ELR (cell line): ENCODE measurements around the gene RAB22A.
A peak's percentile ranks its signal among the peaks of the same experiment; 100 is the strongest.

Source experiments
- DNase-seq: peaks from one replicate; pipeline ENCODE4 v3.0.0-alpha.2; 2015; ENCODE audit warnings: low read depth

Gene RAB22A, protein sequence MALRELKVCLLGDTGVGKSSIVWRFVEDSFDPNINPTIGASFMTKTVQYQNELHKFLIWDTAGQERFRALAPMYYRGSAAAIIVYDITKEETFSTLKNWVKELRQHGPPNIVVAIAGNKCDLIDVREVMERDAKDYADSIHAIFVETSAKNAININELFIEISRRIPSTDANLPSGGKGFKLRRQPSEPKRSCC

DNA sequence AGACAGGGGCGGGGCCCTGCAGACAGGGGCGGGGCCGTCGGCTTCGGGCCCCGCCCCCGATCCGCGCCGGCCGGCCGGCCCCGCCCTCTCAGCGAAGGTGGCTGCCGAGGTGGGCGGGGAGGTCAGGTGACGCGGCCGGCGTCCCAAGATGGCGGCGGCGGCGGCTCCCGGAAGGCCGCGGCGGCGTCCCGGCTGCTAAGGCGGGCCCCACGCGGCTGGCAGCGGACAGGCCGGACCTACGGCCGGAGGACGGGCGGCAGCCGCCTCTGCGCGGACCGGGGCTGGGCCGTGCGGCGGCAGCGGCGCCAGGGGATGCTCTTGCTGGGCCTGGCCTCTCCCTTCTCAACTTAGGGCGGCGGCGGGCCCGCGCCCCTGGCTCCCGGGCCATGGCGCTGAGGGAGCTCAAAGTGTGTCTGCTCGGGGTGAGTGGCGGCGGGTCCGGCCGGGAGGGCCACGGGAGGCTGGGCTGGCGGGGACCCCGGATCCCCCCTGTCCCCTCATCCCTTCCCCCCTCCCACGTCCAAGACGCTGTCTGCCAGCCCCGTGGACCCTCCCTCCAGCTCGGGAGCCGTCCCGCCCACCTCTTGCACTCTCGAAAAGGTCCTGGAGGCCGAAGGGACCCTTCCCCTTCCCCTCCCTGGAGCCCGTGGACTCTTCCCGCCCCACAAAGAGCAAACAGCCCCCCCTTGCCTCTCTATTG is at the start of gene RAB22A:
RAB22A (plus strand) TSS at position 125 of the 700 bp plus-strand sequence; CDS start at position 387, 262 bp downstream.
- peak; percentile 89 for DNase-seq

DNA sequence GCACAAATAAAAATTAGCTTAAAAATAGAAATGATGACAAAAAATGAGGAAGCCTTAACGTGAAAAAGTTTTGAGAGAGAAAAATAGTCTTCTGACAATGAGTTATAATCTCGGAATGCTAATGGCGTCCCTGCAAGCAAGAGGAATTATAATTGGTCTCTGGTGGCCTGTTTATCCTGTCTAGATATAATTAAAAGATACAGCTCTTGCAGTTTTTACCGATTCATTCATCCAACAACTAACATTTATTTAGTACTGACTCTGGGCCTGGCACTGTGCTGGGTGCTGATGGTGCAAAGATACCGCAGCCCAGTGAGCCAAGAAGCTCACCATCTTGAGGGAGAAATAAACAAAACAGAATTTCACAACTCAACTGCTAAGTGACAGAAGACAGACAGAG is 49.5 kb upstream of the RAB22A start:
- no peak for DNase-seq

DNA sequence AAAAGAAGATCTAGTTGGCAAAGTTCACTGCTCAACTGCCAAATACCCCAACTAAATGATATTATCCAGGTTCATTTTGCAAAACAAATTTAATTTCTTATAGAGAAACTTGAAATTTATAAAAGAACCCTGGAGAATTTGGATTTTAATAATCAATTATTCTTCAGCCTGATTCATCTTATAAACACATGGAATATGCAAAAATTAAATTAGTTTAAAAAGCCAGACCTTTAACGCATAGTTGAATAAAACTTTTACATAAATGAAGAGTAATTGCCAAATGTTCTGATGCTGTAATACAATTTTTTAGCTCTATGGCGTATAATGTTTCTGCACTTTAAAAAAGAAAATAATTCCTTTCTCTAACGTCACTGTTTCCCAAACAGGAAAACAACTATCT is 47.9 kb upstream of the RAB22A start:
- DNase-seq, result no peak

DNA sequence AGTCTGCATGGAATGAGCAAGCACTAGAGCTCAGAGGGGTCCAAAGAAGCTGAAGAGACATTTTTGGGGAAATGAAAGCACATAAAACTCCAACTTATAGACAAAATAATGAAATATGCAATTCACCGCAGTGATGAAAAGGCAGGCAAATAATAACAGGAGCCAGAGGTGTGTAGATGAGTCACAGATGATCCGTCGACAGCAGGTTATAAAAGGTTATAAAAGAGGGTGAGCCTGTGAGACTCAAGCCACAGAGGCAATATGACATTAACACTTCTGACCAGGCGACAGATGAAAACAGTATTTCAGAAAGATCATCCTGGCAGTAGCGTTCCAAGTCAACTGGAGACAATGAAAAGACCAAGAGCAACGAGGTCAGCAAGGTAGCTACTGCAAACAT is 45.2 kb upstream of the RAB22A start:
- no peak for DNase-seq

DNA sequence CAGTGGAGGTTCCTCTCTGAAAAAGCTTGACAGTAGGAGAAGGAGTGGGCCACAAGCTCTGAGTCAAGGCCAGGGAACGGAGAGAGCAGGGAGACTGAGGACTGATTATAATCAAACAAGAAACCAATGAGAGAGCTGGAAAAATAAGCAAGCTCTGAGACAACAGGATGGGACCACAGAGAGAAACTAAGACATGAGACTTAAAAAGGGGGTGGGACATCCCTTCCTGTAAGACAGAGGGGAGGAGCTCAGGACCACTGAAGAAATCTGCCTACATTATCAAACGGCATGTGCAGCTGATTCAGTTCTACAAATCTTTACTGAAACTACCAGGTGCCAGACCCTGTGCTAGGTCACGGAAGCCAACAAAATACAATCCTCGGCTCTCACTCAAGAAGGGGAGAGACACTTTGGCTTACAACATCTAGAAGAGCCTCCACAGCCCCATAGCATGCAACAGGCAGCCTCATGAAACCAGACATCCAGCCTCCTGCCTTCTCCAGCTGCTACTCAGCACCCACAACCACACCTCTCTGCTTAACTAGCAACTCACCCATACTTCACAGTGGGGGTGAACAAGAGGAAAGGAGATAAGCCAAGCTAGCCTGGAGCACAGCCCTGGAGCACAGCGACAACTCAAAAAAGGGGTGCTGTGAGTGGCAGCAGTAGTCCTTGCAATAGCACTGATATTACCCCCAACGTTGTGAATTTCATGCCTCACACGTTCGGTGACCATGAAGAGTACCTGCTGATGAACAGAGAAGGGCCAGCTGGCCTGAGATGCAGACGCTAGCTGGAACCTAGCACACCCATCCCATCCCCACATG is 41.9 kb upstream of the RAB22A start:
- DNase-seq, result no peak

DNA sequence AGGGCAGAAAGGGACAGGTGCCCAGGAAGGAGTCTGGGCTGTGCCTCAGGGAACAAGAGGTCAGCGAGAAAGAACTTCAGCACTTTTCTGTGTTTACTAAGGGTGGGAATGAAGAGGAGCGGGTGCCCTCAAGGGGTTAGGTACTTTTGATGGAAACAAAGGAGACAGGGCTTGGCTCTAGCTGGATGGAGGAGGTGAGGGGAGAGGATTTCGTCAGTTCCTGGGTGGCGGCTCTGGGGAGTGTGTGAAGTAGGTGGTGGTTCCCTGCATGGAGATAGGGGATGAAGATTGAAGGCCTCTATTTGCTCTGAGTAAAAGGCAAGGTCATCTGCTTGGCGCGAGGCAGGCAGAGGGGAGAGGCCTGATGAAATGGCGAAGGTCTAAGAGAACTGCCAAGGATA is 41.1 kb upstream of the RAB22A start:
- DNase-seq, result no peak

DNA sequence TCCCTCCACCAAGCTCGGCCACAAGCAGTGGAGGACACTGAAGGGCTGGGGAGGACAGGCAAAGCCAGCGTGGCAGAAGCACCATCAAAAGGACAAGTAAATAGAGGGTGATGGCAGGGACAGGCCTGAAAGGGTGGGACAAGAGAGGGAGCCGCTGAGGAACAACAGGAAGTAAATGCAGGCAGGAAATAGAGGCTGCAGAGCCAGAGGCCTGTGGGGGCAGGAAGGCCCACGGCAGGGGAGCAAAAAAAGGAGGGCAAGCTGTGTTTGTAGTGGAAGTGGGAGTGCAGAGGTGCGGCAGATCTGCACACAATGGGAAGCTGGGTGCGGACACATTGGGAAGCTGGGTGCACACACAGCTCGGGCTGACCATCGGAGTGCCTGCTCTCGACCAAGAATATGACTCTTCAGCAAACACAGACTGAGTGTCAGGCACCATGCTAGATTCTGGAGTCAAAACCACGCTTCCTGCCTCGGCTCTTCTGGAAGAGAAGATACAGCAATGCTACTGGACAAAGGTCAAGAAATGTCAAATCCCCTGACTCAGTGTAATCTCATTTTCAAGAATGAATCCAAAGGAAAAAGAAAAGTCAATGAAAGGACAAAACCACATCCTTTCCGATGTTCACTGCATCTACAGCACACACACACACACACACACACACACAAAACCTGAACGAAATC is 40.4 kb upstream of the RAB22A start:
- peak; percentile 46 for DNase-seq

DNA sequence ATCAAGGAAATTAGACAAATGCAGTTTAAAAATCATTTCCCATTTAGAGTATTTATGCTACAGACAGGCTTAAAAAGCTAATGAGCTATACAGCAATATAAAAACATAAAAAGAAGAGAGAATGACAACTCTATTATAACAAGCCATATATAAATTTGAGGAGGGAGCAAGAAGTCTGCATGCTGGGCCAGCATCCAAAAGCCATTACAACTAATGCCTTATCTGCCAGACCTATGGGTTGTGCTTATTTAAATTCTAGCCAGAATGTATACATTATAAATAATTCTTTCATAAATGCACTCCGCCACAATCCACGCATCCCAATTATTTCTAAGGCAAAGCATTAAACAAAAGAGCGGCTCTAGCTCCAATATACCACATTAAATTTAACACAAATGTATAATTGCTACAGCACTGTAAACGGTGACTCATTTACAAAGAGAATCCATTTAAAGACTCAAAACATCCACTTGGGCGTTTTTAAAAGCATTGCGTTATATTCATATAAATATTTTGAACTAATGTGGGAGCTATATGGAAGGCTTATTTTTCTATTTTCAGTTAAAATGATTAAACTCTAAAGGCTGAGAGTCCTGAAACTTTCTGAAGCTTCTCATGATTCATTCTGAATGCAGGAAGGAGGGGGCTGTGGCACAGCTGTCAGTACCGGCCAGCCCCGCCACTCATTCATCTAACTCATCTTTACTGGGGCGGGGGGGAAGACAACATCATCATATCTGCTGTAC is 37.7 kb upstream of the RAB22A start:
- no peak for DNase-seq

DNA sequence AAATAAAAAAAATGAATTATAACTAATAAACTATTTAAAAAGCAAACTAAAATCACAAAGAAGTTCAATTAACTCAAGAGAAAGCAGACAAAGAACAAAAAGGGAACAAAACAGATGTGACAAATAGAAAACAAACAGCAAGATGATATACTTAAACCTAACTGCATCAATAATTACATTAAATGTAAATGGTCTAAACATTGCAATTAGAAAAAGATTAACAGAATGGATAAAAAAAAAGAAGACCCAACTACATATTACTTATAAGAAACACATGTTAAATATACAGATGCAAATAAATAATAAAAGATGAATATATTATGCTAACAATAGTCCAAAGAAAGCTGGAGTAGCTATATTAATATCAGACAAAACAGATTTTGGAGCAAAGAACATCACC is 35.1 kb upstream of the RAB22A start:
- no peak for DNase-seq

DNA sequence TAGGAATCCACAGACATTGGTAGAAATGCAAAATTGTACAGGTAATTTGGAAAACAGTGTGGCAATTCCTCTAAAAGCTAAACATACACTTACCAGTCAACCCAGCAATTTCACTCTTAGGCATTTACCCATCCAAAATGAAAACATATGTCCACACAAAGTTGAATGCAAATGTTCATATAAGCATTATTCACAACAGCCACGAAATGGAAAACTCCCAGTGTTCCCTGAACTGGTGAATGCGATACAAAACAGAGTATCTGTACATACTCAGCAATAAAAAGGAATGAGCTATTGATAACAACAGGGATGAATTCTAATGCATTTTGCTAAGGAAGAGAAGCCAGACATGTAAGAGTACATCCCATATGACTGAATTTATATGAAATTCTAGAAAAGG is 32.4 kb upstream of the RAB22A start:
- no peak for DNase-seq

DNA sequence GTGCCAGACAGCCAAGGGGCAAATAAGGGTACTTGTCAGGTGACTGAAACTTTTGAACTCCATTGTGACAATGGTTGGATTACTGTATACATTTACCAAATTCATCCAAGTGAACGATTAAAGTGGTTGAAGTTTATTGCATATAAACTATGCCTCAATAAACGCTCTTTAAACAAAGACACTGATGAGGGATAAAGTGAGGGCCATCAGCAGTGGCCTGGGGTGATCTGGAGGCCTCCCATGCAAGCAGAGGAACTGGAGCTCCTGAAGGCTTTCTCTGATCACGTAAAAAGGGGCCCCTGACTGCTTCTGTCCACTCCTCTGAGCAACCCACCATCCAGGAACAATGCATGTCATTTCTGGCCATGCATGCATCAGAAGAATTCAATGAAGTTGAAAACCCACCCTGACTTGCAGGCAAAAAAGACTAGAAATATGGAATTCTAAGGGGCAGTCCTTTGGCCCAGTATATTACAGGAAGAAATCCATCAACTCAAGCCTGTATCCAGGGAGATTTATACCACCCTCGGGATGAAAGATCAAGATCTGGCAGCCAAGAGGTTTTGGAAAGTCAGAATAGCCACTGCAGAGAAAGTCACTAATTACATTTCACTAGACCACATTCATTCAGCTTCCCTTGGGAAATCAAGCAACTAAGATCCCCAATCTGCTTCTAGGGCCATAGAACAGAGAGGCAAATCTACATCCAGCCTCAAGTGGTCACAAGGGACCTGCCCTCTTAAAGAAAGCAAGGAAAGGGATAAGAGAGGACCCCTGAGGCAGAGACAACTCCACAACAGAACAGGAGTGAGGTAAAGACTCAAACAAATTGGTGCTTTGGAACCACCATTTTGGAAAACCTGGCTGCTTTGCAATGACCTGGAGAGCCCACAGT is 31.7 kb upstream of the RAB22A start:
- DNase-seq, result no peak

DNA sequence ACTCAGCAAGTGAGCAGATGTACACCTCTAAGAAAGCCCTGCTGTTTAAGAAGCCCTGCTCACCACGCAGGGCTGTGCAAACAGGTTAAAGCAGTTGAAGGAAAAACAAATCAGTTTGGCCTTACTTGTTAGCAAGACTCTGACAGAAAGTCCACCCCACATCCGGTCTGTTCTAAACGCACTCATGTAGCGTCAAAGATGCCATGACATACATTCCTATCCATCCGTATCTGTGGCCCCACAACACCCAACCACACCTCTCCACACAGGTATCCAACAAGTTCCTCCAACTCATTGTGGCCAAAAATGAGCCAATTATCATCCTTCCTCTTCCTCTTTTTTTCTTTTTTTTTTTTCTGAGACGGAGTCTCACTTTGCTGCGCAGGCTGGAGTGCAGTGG is 22.8 kb upstream of the RAB22A start:
- no peak for DNase-seq

DNA sequence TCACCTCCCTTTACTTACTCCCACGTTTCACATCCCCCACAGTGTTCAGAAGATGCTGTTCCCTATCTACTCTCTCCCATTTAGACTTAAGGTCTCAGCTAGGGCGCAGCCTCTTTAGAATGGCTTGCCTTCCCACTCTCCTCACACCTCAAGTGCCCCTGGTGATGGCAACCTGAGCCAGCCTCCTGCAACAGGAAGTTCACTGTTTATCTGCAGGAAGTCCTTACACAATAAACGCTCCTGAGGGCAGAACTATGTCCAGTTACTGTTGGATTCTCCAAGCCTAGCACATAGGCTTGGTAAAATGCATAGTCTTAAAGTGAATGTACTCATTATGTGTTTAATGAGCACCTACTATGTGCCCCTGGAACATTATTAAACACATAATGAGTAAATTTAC is 21.9 kb upstream of the RAB22A start:
- DNase-seq, result peak; percentile 19

DNA sequence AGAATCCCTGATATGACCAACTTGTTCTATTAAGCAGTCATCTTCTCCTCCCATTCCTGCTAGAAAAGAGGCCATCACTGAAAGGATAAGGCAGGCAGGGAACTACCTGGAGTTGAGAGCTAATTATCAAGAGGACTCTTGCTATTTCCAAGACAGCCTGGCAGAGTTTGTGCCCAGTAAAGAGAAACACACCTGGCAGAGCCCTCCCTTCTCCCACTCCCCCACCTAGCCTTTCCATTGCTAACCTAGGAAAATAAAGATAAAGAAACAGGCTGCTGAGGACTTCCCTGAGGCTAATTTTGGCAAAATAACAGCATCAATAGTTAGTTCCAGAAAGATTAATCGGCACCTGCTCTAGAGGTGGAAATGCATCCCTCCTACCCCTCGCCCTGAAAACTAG is 20.4 kb upstream of the RAB22A start:
- no peak for DNase-seq

DNA sequence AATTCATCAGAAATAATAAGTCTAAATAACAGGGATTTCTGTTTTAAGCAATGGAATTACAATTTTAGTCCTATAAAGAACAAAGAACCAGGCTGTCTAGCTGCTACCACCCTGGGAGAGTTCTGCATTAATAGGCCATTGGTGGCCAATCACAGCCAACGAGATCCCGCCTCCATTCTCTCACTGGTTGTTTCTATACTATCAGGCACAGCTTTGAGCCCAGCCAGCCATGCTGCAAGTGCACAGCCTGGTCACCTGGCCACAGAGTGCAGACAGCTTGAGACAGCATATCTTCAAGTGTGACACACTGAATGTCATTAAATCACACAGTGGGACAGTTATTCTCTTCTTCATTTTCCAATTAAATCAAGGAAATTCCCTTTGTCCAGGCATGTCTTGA is 16.1 kb upstream of the RAB22A start:
- peak; percentile 19 for DNase-seq

DNA sequence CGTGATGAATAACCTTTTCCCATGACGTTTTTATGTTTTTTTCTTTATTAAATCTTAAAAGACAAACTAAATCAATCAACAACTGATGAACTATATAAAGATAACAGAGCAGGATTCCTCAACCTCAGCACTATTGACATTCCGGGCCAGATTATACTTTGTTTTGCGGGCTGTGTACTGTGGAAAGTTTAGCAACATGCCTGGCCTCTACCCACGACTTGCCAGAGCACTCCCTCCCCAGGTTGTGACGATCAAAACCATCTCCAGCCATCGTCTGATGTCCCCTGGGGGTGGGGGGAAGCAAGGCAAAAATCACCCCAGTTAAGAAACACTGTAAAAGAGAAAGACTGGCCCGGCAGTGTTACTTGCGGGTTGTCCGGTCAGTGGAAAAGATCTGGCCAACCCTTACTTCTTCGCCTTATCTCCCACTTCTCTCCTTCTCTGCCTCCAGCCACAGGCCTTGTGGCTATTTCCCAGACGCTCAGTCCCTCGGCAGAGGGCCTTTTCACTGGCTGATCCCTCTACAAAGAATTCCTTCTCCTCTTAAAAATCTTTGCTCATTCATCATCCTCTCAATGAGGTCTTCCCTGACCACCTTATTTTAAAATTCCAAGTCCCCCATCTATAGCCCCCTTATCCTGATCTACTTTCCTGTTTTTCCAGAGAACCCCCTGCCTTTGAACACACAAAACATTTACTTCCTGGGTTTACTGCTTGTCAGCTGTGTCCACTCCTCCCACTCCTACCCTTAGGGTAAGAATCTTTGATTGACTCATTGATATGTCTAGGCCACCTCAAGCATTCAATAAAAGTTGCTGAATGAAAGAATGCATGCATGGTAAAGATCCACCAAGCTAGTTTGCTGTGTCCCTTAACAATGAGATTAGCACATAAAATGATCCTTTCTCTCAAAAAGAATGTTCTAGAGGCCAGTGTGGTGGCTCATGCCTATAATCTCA is 14.7 kb upstream of the RAB22A start:
- peak; percentile 34 for DNase-seq

DNA sequence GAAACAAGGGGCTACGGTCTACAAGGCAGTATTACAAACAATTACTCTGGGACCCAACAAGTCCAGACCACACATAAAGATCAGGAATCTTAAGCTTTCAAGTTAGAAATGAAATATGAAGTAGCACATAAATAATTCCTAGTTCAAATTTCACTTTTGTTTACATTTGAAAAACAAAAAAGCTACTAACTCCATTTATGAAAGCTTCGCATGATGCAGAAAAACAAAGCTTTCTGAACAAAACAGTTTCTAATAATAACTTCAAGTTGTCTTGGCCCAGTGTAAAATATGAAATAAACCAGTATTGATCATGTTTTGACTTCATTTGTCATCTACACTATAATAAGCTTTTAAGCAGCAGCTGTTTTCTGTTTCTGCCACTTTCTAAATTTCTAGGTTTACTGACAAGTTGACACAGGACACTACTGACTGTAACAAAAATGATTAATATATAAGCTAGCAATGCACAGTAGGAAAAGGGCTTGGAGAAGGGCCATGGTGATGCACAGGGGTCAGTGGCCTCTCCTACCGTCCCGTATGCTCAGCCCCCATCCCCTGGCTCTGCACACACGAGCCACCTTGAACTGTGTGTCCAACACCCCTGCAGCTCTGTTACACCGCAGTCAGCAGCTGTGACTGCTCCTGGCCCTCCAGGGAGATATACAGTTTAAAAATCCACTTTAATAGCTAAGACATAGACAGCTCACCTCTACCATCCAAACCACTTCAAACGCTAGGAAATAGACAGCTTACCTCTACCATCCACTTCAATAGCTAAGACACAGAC is 13.3 kb upstream of the RAB22A start:
- no peak for DNase-seq

DNA sequence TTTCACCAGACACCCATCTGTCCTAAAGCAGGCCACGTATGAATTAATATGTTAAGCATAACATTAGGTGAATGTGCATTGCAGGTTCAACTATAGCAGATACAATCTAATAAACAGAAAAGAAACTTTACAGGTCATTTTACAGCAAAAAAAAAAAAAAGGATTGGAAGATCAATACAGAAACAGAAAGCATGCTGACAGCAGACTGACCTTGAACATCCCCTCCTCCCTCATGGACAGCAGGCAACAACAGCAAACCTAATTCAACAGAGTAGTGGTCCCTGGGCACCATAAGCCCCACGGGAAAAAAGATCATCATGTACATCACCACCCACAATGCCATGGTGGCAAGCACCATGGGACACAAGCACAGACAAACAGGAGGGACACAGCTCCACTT is 12.1 kb upstream of the RAB22A start:
- no peak for DNase-seq

DNA sequence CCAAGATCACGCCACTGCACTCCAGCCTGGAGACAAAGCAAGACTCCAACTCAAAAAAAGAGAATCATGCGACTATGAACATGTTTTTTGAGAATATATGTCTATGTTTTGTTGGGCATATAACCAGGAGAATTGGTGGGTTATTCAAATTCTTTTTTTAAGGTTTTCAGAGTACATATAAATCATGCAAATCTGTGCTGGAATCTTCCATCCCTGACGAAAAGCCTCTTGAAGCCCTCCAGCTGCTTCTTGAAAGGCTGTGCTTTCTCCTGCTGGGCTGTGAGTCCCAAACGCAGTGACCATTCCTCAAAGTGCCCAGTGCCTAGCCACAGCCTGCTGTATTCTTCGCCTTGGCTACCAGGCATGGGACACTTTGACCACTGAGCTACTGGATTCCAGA is 9.2 kb upstream of the RAB22A start:
- no peak for DNase-seq
